HG02623 (cell line): ENCODE results near the gene CDC14A.

Source experiments
- ATAC-seq: cut with Tn5 transposase; IDR thresholded peaks from one replicate; pipeline ENCODE4 v1.9.1; 2021; ENCODE audit warnings: moderate library complexity; ENCODE audit not compliant: unreplicated experiment

Gene CDC14A

GRCh38 chr1:100565937-100566699 lies 213.8 kb downstream of the CDC14A start:
- no peak for ATAC-seq

DNA sequence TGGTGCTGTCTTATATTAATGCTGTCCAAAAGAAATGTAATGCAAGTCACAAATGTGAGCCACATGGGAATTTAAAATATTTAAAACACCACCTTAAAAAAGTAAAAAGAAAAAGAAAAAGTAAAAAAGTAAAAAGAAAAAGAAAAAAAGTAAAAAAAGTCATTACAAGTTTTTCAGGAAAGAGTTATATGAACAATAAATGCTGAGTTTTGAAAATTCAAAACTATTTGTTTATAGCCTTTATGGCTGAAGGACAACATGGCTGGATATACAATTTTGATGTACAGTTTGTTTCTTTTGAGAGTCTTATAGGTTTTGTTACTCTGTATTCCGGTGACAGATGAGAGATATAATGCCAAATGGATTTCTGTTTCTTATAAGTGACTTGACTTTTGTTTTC lies 214.8 kb downstream of the CDC14A start:
- no peak for ATAC-seq
